GM23248 (cell line): Measurements from ENCODE around the gene CDKAL1.

ENCODE experiments used
- EZH2 ChIP-seq: fragments of 200-600 bp; sonication (generic); IDR thresholded peaks from 2 replicates; pipeline ENCODE4 v1.6.1; 2018; ENCODE audit warnings: antibody characterized with exemption, mild to moderate bottlenecking; ENCODE audit not compliant: insufficient read depth, poor library complexity, severe bottlenecking
- EZH2phosphoT487 ChIP-seq: fragments of 200-600 bp; sonication (generic); IDR thresholded peaks from 2 replicates; pipeline ENCODE4 v1.6.1; 2018; ENCODE audit warnings: antibody characterized with exemption, moderate library complexity, mild to moderate bottlenecking, low read depth; ENCODE audit not compliant: insufficient read depth

- TF ChIP-seq EZH2 (no peak), EZH2phosphoT487 (no peak)
These were observed 737.3 kb downstream of the CDKAL1 start for GRCh38 chr6:21271428-21272155.
